GM12878 (cell line): ENCODE results near the gene DQX1.

ENCODE experiments used
- BRCA1 ChIP-seq: IDR thresholded peaks from 2 replicates; pipeline ENCODE4 v1.6.1; 2011; ENCODE audit warnings: low read depth, low read length, improper control_type of control experiment
- FOS ChIP-seq: IDR thresholded peaks from 3 replicates; pipeline ENCODE4 v1.6.1; 2011; ENCODE audit warnings: borderline replicate concordance; ENCODE audit not compliant: insufficient read length; ENCODE audit errors: extremely low read depth
- POLR2A ChIP-seq: IDR thresholded peaks from 2 replicates; pipeline ENCODE4 v1.6.1; 2011; ENCODE audit warnings: low read depth, mild to moderate bottlenecking, low read length
- POLR2AphosphoS5 ChIP-seq: IDR thresholded peaks from 2 replicates; pipeline ENCODE4 v1.6.1; 2011; ENCODE audit warnings: mild to moderate bottlenecking, low read length, inconsistent platforms
- SIN3A ChIP-seq: IDR thresholded peaks from 2 replicates; pipeline ENCODE4 v1.6.1; 2012; ENCODE audit warnings: low read depth, low read length, improper control_type of control experiment
- SP1 ChIP-seq: IDR thresholded peaks from one replicate; pipeline ENCODE4 v1.6.1; 2011; ENCODE audit warnings: low read depth, low read length
- YBX1 ChIP-seq: fragments of 450-650 bp; IDR thresholded peaks from 2 replicates; pipeline ENCODE4 v1.6.1; 2016; ENCODE audit warnings: antibody characterized with exemption
- TF ChIP-seq, protein P1 (sequence below), 3 experiments: IDR thresholded peaks in 2 of 3; conservative IDR thresholded peaks in 1 of 3; 2 replicates each; pipeline ENCODE4 v1.5.1; 2011; ENCODE audit warnings: low read depth in 3 of 3, low read length in 3 of 3, mild to moderate bottlenecking in 3 of 3, control low read depth in 2 of 3, moderate library complexity in 2 of 3, inconsistent platforms in 1 of 3, mixed read lengths in 1 of 3; ENCODE audit not compliant: control insufficient read depth in 2 of 3, insufficient read depth in 1 of 3; ENCODE audit errors: extremely low read depth in 1 of 3
- TF ChIP-seq, protein P2 (sequence below): IDR thresholded peaks from 2 replicates; pipeline ENCODE4 v1.6.1; 2012; ENCODE audit warnings: low read depth, low read length, improper control_type of control experiment
- TF ChIP-seq, protein P3 (sequence below): fragments of 450-650 bp; IDR thresholded peaks from 2 replicates; pipeline ENCODE4 v1.6.1; 2016; ENCODE audit warnings: mild to moderate bottlenecking
- TF ChIP-seq, protein P4 (sequence below): fragments of 450-650 bp; IDR thresholded peaks from 2 replicates; pipeline ENCODE4 v1.6.1; 2017; ENCODE audit warnings: mild to moderate bottlenecking
- TF ChIP-seq, protein P5 (sequence below): fragments of 450-650 bp; IDR thresholded peaks from 2 replicates; pipeline ENCODE4 v1.6.1; 2017; ENCODE audit warnings: mild to moderate bottlenecking, moderate library complexity

DNA sequence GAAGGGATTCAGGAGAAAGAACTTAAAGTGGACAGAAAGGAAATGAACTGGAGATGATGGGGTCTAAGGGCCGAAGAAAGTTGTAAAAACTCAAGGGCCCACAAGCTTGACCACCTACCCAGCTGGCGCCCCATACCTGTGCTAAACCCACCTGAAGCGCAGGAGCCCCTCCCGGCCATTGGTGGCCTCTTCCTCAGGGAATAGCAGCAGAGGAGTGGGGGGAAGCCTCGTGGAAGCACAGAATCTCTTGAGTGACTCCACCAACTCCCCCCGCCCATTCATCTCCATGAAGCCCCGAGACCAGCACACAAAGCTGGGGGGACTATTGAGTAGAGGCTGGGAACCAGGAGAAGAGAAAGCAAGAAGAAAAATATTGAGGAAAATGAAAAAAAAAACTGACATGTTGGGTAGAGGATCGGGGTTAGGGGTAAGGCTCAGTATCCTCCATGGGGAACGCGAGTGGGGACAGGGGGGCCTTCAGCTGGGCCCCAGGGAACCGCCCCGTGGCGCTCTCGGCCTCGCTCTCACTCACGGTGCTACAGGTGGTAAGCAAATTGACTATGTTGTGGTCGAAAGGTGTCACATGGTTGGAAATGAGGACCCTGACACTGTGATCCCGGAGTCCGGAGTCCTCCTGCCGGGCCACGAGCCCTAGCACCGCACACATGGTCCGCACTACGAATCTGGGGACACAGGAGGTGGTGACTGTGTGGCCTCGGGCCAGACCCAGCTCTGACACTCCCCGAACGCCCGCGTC is 2.7 kb upstream of the DQX1 start:
- TF ChIP-seq, protein P1, sequence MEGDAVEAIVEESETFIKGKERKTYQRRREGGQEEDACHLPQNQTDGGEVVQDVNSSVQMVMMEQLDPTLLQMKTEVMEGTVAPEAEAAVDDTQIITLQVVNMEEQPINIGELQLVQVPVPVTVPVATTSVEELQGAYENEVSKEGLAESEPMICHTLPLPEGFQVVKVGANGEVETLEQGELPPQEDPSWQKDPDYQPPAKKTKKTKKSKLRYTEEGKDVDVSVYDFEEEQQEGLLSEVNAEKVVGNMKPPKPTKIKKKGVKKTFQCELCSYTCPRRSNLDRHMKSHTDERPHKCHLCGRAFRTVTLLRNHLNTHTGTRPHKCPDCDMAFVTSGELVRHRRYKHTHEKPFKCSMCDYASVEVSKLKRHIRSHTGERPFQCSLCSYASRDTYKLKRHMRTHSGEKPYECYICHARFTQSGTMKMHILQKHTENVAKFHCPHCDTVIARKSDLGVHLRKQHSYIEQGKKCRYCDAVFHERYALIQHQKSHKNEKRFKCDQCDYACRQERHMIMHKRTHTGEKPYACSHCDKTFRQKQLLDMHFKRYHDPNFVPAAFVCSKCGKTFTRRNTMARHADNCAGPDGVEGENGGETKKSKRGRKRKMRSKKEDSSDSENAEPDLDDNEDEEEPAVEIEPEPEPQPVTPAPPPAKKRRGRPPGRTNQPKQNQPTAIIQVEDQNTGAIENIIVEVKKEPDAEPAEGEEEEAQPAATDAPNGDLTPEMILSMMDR (IDR thresholded peaks at IDR 0.05 in 2 of 3, conservative IDR thresholded peaks at IDR 0.05 in 1 of 3; ENCODE audit: control insufficient read depth in 2 of 3, extremely low read depth in 1 of 3, insufficient read depth in 1 of 3, low read depth in 3 of 3, low read length in 3 of 3): peak in 2 of 3 experiments; percentile 21 to 25; a peak in 2 of 6 replicates
- no peak; the same call in 1 of the 2 replicates for TF ChIP-seq SIN3A
- no peak for TF ChIP-seq BRCA1
- no peak; the same call in 1 of the 2 replicates for TF ChIP-seq POLR2A
- TF ChIP-seq, protein P2, sequence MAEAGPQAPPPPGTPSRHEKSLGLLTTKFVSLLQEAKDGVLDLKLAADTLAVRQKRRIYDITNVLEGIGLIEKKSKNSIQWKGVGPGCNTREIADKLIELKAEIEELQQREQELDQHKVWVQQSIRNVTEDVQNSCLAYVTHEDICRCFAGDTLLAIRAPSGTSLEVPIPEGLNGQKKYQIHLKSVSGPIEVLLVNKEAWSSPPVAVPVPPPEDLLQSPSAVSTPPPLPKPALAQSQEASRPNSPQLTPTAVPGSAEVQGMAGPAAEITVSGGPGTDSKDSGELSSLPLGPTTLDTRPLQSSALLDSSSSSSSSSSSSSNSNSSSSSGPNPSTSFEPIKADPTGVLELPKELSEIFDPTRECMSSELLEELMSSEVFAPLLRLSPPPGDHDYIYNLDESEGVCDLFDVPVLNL: no peak
- TF ChIP-seq, protein P3, sequence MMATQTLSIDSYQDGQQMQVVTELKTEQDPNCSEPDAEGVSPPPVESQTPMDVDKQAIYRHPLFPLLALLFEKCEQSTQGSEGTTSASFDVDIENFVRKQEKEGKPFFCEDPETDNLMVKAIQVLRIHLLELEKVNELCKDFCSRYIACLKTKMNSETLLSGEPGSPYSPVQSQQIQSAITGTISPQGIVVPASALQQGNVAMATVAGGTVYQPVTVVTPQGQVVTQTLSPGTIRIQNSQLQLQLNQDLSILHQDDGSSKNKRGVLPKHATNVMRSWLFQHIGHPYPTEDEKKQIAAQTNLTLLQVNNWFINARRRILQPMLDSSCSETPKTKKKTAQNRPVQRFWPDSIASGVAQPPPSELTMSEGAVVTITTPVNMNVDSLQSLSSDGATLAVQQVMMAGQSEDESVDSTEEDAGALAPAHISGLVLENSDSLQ: no peak
- TF ChIP-seq, protein P4, sequence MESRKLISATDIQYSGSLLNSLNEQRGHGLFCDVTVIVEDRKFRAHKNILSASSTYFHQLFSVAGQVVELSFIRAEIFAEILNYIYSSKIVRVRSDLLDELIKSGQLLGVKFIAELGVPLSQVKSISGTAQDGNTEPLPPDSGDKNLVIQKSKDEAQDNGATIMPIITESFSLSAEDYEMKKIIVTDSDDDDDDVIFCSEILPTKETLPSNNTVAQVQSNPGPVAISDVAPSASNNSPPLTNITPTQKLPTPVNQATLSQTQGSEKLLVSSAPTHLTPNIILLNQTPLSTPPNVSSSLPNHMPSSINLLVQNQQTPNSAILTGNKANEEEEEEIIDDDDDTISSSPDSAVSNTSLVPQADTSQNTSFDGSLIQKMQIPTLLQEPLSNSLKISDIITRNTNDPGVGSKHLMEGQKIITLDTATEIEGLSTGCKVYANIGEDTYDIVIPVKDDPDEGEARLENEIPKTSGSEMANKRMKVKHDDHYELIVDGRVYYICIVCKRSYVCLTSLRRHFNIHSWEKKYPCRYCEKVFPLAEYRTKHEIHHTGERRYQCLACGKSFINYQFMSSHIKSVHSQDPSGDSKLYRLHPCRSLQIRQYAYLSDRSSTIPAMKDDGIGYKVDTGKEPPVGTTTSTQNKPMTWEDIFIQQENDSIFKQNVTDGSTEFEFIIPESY: no peak
- TF ChIP-seq, protein P5, sequence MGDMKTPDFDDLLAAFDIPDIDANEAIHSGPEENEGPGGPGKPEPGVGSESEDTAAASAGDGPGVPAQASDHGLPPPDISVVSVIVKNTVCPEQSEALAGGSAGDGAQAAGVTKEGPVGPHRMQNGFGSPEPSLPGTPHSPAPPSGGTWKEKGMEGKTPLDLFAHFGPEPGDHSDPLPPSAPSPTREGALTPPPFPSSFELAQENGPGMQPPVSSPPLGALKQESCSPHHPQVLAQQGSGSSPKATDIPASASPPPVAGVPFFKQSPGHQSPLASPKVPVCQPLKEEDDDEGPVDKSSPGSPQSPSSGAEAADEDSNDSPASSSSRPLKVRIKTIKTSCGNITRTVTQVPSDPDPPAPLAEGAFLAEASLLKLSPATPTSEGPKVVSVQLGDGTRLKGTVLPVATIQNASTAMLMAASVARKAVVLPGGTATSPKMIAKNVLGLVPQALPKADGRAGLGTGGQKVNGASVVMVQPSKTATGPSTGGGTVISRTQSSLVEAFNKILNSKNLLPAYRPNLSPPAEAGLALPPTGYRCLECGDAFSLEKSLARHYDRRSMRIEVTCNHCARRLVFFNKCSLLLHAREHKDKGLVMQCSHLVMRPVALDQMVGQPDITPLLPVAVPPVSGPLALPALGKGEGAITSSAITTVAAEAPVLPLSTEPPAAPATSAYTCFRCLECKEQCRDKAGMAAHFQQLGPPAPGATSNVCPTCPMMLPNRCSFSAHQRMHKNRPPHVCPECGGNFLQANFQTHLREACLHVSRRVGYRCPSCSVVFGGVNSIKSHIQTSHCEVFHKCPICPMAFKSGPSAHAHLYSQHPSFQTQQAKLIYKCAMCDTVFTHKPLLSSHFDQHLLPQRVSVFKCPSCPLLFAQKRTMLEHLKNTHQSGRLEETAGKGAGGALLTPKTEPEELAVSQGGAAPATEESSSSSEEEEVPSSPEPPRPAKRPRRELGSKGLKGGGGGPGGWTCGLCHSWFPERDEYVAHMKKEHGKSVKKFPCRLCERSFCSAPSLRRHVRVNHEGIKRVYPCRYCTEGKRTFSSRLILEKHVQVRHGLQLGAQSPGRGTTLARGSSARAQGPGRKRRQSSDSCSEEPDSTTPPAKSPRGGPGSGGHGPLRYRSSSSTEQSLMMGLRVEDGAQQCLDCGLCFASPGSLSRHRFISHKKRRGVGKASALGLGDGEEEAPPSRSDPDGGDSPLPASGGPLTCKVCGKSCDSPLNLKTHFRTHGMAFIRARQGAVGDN: no peak
- no peak for TF ChIP-seq YBX1
- TF ChIP-seq SP1: no peak
- no peak for TF ChIP-seq FOS
- TF ChIP-seq POLR2AphosphoS5: 0 out of 2 replicates have a peak, but pooled peaks have one; percentile 3
